T-helper 2 cell (primary cell): ENCODE measurements around the gene SPIN2A.
A peak's percentile ranks its signal among the peaks of the same experiment; 100 is the strongest.
"Not testable (repeated sequence)": the region's sequence is repeated elsewhere in the genome, so short reads cannot be mapped to it uniquely, and the experiment has no call there.

Experiments
- DNase-seq, 5 experiments: peaks; one replicate each; pipeline versions ENCODE4 v3.0.0 to v3.0.0-alpha.2; 2012 to 2022
- total RNA-seq, 2 donors: gene quantifications; one replicate each; lab custom pipeline; 2026; lab: John Stamatoyannopoulos, UW

The SPIN2A gene
- total RNA-seq: 0 to 0.31 reads per million in 2 donors

- not testable (repeated sequence) for DNase-seq
These were observed at the start of gene SPIN2A for GRCh38 chrX:57137073-57137472. SPIN2A (minus strand) TSS chrX:57137397; CDS start chrX:57136597, 800 bp downstream.

DNA sequence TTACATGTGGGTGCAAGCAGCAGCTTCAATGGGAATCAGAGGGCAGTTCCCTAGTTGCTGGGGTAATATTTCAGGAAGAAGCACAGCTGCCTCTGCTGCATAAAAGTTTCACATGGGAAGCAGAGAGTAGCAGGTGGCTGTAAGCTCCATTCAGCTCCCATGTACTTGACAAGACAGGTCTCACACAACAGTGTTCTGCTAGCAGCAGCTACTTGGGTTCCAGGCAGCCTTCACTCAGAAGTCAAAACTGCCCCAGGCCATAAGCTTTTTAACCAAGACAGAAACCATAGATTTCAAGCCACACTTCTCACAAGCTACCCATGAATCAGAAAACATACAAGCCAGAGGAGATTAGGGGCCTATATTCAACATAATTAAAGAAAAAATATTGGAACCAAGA lies 41.4 kb upstream of the SPIN2A start:
- no peak for DNase-seq

GRCh38 chrX:57177070-57177469 lies 39.9 kb upstream of the SPIN2A start:
- no peak for DNase-seq

GRCh38 chrX:57172544-57172943 lies 35.3 kb upstream of the SPIN2A start:
- no peak for DNase-seq

- DNase-seq: no peak
These were observed 19.3 kb upstream of the SPIN2A start for GRCh38 chrX:57156397-57157049.

GRCh38 chrX:57155171-57155570 lies 18.0 kb upstream of the SPIN2A start:
- DNase-seq: no peak

GRCh38 chrX:57152222-57152621 lies 15.0 kb upstream of the SPIN2A start:
- not testable (repeated sequence) for DNase-seq

GRCh38 chrX:57138674-57139073 lies 1.5 kb upstream of the SPIN2A start:
- no peak for DNase-seq

GRCh38 chrX:57137501-57137900 lies 304 bp upstream of the SPIN2A start:
- DNase-seq: no peak

DNA sequence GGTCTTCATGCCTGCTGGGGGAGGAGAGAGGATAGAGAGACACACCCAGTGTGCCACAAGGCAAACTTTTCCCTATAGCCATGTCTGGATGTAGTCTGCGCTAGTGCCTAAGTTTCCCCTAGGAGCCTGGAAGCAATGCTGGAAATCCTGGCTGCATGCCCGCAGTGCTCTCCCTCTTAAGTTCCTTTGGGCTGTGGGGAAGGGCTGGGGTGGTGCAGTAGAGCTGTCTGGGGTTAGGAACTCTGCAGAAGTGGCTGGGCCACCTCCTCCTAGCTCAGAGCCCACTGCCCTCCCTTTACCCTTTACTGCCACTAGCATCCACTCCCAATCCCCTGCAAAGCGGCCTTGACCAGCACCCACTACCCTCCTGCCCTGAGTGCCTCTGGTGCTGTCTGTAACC lies 608 bp downstream of the SPIN2A start:
- not testable (repeated sequence) for DNase-seq

DNA sequence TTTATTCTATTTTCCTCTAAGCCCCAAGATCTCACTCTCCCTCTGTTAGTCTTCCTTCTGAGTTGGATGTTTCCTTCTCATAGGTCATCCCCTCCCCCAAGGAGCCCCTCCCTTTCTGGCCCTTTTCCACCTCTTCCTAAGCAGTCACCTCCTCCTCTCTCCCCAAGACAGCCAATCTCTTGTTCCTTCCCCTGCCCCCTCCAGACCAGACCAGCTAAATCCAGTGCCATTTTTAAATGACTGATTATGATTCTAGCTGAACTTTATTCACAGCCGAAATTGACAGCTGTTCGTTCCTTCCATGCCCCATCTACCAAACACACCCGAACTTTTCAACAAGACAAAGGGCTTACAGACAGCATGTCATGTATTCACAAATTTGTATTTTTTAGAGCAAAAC lies 1.9 kb downstream of the SPIN2A start:
- no peak for DNase-seq

DNA sequence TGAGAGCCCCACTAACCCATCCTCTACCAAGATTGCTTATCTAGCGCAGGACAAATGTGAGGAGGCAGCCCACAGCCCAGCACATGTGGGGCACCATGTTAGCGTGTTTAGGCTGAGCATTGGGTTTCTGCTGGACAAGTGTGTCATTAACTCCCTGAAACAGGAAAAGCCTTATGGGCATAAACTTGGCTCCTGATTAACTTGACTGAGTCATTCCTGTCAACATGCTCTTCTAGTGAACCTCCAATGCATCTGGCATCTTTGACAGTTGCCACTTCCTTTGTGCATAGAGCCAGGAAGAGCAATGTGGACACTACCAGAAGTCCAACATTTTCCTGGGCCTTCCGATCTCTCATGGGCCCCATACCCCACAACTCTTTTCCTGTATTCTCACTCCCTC lies 2.5 kb downstream of the SPIN2A start:
- no peak for DNase-seq

- DNase-seq: no peak
These were observed 3.5 kb downstream of the SPIN2A start for GRCh38 chrX:57133706-57134105.

DNA sequence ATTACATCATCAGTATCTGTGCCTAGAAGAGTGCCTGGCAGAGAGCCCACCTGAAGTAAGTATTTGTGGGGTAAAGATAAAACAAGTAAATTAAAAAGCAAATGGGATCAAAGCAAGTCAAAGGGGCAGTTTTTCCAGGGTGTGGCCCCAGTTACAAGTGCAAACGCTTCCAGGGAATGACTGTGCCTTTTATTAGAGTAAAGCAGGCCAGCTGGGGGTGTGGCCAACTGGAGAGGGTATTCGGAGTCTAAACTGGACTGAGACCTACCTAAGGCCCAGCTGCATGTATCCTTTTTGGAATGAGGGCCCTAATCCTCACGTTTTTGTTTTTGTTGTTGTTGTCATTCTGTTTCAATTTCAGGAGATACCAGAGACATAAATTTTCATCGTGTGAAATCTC lies 3.9 kb downstream of the SPIN2A start:
- not testable (repeated sequence) for DNase-seq

GRCh38 chrX:57132046-57132445 lies 5.2 kb downstream of the SPIN2A start:
- no peak for DNase-seq

- DNase-seq: no peak
These were observed 15.4 kb downstream of the SPIN2A start for GRCh38 chrX:57121816-57122215.

DNA sequence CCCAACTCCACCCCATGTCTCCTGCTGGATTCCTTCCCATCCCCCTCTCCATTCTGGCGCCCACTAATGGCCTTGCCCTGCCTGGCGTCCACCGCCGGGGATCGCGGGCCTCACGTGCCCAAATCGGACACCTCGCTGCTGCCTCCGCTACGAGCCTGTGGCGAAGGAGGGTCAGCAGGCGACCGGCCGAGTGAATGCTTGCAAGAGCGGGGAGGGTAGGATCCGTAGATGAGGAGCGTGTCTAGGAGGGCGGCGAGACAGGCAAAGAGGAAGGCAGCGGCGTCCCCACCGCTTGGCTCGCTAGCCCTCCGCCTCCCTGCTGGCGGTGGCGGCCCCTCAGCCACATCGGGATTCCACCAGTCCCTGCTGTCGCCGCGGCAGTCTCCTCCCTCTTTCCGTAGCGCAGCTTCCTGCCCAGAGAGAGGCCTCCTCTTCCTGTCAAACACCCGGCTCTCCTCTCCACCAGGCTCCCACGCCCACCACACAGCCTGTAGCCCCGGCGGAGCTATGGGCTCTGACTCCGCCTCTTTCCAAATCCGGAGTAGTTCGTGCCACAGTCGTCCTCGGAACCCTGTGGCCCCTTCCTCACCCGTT lies 15.9 kb downstream of the SPIN2A start, which contains the start of gene SPIN2B:
Gene SPIN2B, minus strand, starts transcription at position 387 of the 594 bp plus-strand sequence.
- peak; percentile 29 to 91 (median 69) for DNase-seq

DNA sequence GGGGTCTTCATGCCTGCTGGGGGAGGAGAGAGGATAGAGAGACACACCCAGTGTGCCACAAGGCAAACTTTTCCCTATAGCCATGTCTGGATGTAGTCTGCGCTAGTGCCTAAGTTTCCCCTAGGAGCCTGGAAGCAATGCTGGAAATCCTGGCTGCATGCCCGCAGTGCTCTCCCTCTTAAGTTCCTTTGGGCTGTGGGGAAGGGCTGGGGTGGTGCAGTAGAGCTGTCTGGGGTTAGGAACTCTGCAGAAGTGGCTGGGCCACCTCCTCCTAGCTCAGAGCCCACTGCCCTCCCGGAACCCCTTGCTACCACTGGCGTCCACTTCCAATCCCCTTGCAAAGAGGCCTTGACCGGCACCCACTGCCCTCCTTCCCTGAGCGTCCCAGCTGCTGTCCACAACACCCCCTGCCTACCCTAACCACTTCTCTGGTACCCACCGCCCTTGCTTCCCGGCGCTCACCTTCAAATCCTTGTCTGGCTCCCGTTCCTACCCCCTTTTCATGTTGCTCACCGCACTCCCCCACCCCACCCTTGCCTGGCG lies 16.5 kb downstream of the SPIN2A start:
- not testable (repeated sequence) for DNase-seq

DNA sequence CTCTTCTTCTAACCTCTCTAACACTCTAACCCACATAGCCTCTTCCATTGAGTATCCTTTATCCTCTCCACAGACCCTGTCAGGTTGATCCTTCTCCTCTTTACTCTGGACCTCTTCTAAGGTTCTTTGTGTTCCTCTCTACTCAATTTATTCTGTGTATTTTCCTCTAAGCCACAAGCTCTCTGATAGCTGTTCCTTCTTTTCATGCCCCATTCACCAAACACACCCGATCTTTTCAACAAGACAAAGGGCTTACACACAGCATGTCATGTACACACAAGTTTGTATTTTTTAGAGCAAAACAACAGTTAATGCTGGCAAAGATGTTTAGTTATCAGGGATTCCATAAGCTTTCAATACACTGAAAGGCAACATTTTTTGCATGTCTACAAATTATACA lies 17.8 kb downstream of the SPIN2A start:
- no peak for DNase-seq

DNA sequence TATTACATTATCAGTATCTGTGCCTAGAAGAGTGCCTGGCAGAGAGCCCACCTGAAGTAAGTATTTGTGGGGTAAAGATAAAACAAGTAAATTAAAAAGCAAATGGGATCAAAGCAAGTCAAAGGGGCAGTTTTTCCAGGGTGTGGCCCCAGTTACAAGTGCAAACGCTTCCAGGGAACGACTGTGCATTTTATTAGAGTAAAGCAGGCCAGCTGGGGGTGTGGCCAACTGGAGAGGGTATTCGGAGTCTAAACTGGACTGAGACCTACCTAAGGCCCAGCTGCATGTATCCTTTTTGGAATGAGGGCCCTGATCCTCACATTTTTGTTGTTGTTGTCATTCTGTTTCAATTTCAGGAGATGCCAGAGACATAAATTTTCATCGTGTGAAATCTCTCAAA lies 19.6 kb downstream of the SPIN2A start:
- DNase-seq: not testable (repeated sequence)

- no peak for DNase-seq
These were observed 32.2 kb downstream of the SPIN2A start for GRCh38 chrX:57104921-57105398.

- DNase-seq: no peak
These were observed 32.8 kb downstream of the SPIN2A start for GRCh38 chrX:57104406-57104805.

GRCh38 chrX:57103489-57103888 lies 33.7 kb downstream of the SPIN2A start:
- no peak for DNase-seq

DNA sequence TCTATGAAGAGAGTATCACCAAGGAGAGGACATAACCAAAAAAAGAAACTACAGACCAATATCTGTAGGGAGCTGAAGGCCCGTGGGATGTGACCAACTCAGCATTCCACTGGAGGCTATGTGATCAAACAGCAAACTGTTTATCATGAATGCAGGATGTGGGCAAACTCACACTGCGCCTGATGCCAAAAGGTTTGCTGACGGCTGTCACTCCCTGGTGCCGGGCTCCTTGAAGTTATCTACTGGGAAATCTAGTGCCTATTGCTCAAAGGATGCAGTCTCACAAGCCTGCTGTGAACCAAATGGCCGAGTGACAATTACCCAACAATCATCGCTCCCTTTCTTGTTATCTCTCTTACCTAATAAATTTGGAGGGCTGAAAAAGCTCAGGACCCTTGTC lies 34.3 kb downstream of the SPIN2A start:
- peak in 1 of 5 experiments; percentile 52 for DNase-seq
